Lower leg skin (tissue), 3 donors: ENCODE results near the gene LCA5.

Experiments used
- POLR2A ChIP-seq, 2 donors: fragments of 450-650 bp; IDR thresholded peaks; one replicate each; pipeline ENCODE4 v1.6.1; 2016 to 2017; ENCODE audit warnings: antibody characterized with exemption in 2 of 2, mild to moderate bottlenecking in 1 of 2, moderate library complexity in 1 of 2
- TF ChIP-seq, protein P1 (sequence below), 3 donors: fragments of 450-650 bp; IDR thresholded peaks; one replicate each; pipeline ENCODE4 v1.5.1; 2016; ENCODE audit warnings: antibody characterized with exemption in 3 of 3, mild to moderate bottlenecking in 3 of 3, moderate library complexity in 2 of 3

GRCh38 chr6:79467716-79468115, 69.5 kb downstream of the LCA5 start:
- TF ChIP-seq, protein P1, sequence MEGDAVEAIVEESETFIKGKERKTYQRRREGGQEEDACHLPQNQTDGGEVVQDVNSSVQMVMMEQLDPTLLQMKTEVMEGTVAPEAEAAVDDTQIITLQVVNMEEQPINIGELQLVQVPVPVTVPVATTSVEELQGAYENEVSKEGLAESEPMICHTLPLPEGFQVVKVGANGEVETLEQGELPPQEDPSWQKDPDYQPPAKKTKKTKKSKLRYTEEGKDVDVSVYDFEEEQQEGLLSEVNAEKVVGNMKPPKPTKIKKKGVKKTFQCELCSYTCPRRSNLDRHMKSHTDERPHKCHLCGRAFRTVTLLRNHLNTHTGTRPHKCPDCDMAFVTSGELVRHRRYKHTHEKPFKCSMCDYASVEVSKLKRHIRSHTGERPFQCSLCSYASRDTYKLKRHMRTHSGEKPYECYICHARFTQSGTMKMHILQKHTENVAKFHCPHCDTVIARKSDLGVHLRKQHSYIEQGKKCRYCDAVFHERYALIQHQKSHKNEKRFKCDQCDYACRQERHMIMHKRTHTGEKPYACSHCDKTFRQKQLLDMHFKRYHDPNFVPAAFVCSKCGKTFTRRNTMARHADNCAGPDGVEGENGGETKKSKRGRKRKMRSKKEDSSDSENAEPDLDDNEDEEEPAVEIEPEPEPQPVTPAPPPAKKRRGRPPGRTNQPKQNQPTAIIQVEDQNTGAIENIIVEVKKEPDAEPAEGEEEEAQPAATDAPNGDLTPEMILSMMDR (IDR thresholded peaks at IDR 0.05), result no peak
- TF ChIP-seq POLR2A (IDR thresholded peaks at IDR 0.05), result no peak
